GM23248 (cell line): Measurements from ENCODE around the gene SEMA4A.

Experiments
- EZH2 ChIP-seq: fragments of 200-600 bp; sonication (generic); IDR thresholded peaks from 2 replicates; pipeline ENCODE4 v1.6.1; 2018; ENCODE audit warnings: antibody characterized with exemption, mild to moderate bottlenecking; ENCODE audit not compliant: insufficient read depth, poor library complexity, severe bottlenecking
- EZH2phosphoT487 ChIP-seq: fragments of 200-600 bp; sonication (generic); IDR thresholded peaks from 2 replicates; pipeline ENCODE4 v1.6.1; 2018; ENCODE audit warnings: antibody characterized with exemption, moderate library complexity, mild to moderate bottlenecking, low read depth; ENCODE audit not compliant: insufficient read depth

DNA sequence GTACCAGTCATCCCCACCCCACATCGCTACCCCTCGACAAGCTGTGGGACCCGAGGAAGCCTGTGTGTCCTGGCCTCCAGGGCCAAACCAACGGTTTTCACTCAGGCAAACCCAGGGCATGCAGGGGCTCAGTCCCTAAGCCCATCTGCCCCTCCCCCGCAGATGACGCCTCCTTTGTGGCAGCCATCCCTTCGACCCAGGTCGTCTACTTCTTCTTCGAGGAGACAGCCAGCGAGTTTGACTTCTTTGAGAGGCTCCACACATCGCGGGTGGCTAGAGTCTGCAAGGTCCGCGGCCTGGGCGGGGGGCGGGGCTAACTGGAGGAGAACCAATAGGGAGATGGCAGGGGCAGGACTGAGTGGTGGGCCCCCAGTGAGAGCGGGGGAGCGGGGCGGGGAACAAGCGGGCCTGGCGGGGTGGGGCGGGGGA, 7.4 kb downstream of the SEMA4A start:
- TF ChIP-seq EZH2 (no peak), EZH2phosphoT487 (no peak)
